ENCODE measurements around the gene MAST4. TPM values are rescaled to one million over a fixed set of nuclear protein-coding genes. Genes with fewer than 3 reads are reported as not detected.
"Not testable (repeated sequence)": the region's sequence is repeated elsewhere in the genome, so short reads cannot be mapped to it uniquely, and the experiment has no call there.

Gene MAST4
- total RNA-seq, 1 donor from 2014 or later = 10.5 TPM

- Mint-ChIP-seq H3K27me3 (ENCODE audit: unreplicated experiment) (no peaks in the 10 kb centered on the region), H3K27ac (ENCODE audit: unreplicated experiment) (no peak overlapping the region), H3K4me1 (ENCODE audit: unreplicated experiment) (peaks cover 16% of the 10 kb centered on the region), H3K36me3 (ENCODE audit: unreplicated experiment) (no peaks in the 10 kb centered on the region), H3K4me3 (ENCODE audit: unreplicated experiment) (no peak overlapping the region), H3K9me3 (ENCODE audit: unreplicated experiment) (peaks cover 3% of the 10 kb centered on the region)
- no peak for TF ChIP-seq CTCF (IDR thresholded peaks at IDR 0.05)
- no peak for DNase-seq (ENCODE audit: extremely low spot score, unreplicated experiment)
These were observed 146.7 kb downstream of the MAST4 start for GRCh38 chr5:66742896-66743247.

- Mint-ChIP-seq H3K36me3 (ENCODE audit: unreplicated experiment) (no peaks in the 10 kb centered on the region), H3K9me3 (ENCODE audit: unreplicated experiment) (peaks cover 3% of the 10 kb centered on the region), H3K27me3 (ENCODE audit: unreplicated experiment) (no peaks in the 10 kb centered on the region), H3K27ac (ENCODE audit: unreplicated experiment) (no peak overlapping the region), H3K4me1 (ENCODE audit: unreplicated experiment) (peaks cover 16% of the 10 kb centered on the region), H3K4me3 (ENCODE audit: unreplicated experiment) (no peak overlapping the region)
- TF ChIP-seq CTCF (IDR thresholded peaks at IDR 0.05) = no peak
- no peak for DNase-seq (ENCODE audit: extremely low spot score, unreplicated experiment)
These were observed 147.2 kb downstream of the MAST4 start for GRCh38 chr5:66743344-66743743.

- H3K9me3 Mint-ChIP-seq (ENCODE audit: unreplicated experiment) = peaks cover 3% of the 10 kb centered on the region
- H3K36me3 Mint-ChIP-seq (ENCODE audit: unreplicated experiment) = no peaks in the 10 kb centered on the region
- H3K27me3 Mint-ChIP-seq (ENCODE audit: unreplicated experiment) = no peaks in the 10 kb centered on the region
- no peak for TF ChIP-seq CTCF (IDR thresholded peaks at IDR 0.05)
- DNase-seq (ENCODE audit: extremely low spot score, unreplicated experiment) = no peak
- no peak overlapping the region for H3K27ac Mint-ChIP-seq (ENCODE audit: unreplicated experiment)
- H3K4me1 Mint-ChIP-seq (ENCODE audit: unreplicated experiment) = peaks cover 16% of the 10 kb centered on the region
- no peak overlapping the region for H3K4me3 Mint-ChIP-seq (ENCODE audit: unreplicated experiment)
These were observed 147.8 kb downstream of the MAST4 start for GRCh38 chr5:66744040-66744439.

GRCh38 chr5:66745297-66745696 is 149.1 kb downstream of the MAST4 start:
- no peak overlapping the region for H3K27ac Mint-ChIP-seq (ENCODE audit: unreplicated experiment)
- no peak overlapping the region for H3K4me3 Mint-ChIP-seq (ENCODE audit: unreplicated experiment)
- peaks cover 11% of the 10 kb centered on the region for H3K9me3 Mint-ChIP-seq (ENCODE audit: unreplicated experiment)
- DNase-seq (ENCODE audit: extremely low spot score, unreplicated experiment) = no peak
- peaks cover 8% of the 10 kb centered on the region for H3K4me1 Mint-ChIP-seq (ENCODE audit: unreplicated experiment)
- TF ChIP-seq CTCF (IDR thresholded peaks at IDR 0.05) = no peak
- H3K36me3 Mint-ChIP-seq (ENCODE audit: unreplicated experiment) = no peaks in the 10 kb centered on the region
- H3K27me3 Mint-ChIP-seq (ENCODE audit: unreplicated experiment) = no peaks in the 10 kb centered on the region

DNA sequence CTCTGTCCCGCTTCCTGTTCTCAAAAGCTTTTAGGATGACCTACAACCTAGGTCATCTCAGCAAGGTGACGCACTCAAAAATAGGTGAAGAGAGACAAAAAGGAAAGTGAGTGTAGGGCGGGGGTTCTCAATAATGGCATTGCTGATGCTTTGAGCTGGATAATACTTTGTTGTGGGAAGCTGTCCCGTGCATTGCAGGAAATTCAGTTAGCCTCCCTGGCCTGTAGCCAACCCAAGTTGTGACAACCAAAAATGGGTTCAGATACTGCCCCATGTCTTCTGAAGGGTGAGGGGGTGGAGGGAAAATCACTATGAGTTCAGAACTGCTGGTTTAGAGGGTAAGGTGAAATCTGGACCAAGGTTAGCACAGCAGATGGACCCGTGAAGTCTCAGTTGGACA is 151.4 kb downstream of the MAST4 start:
- H3K4me1 Mint-ChIP-seq (ENCODE audit: unreplicated experiment) = peaks cover 4% of the 10 kb centered on the region
- no peak for TF ChIP-seq CTCF (IDR thresholded peaks at IDR 0.05)
- no peak for DNase-seq (ENCODE audit: extremely low spot score, unreplicated experiment)
- no peak overlapping the region for H3K4me3 Mint-ChIP-seq (ENCODE audit: unreplicated experiment)
- H3K27me3 Mint-ChIP-seq (ENCODE audit: unreplicated experiment) = peaks cover 3% of the 10 kb centered on the region
- peaks cover 11% of the 10 kb centered on the region for H3K9me3 Mint-ChIP-seq (ENCODE audit: unreplicated experiment)
- no peak overlapping the region for H3K27ac Mint-ChIP-seq (ENCODE audit: unreplicated experiment)
- no peaks in the 10 kb centered on the region for H3K36me3 Mint-ChIP-seq (ENCODE audit: unreplicated experiment)

DNA sequence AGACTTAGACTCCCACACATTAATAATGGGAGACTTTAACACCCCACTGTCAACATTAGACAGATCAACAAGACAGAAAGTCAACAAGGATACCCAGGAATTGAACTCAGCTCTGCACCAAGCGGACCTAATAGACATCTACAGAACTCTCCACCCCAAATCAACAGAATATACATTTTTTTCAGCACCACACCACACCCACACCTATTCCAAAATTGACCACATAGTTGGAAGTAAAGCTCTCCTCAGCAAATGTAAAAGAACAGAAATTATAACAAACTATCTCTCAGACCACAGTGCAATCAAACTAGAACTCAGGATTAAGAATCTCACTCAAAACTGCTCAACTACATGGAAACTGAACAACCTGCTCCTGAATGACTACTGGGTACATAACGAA is 156.5 kb downstream of the MAST4 start:
- not testable (repeated sequence) for H3K4me3 Mint-ChIP-seq (ENCODE audit: unreplicated experiment); DNase-seq (ENCODE audit: extremely low spot score, unreplicated experiment); H3K27ac Mint-ChIP-seq (ENCODE audit: unreplicated experiment); H3K9me3 Mint-ChIP-seq (ENCODE audit: unreplicated experiment); H3K4me1 Mint-ChIP-seq (ENCODE audit: unreplicated experiment); H3K36me3 Mint-ChIP-seq (ENCODE audit: unreplicated experiment)
- H3K27me3 Mint-ChIP-seq (ENCODE audit: unreplicated experiment) = peaks cover 30% of the 10 kb centered on the region

Data from osteocyte (in vitro differentiated cells).